ENCODE measurements around the gene CELSR1.

The CELSR1 gene

DNA sequence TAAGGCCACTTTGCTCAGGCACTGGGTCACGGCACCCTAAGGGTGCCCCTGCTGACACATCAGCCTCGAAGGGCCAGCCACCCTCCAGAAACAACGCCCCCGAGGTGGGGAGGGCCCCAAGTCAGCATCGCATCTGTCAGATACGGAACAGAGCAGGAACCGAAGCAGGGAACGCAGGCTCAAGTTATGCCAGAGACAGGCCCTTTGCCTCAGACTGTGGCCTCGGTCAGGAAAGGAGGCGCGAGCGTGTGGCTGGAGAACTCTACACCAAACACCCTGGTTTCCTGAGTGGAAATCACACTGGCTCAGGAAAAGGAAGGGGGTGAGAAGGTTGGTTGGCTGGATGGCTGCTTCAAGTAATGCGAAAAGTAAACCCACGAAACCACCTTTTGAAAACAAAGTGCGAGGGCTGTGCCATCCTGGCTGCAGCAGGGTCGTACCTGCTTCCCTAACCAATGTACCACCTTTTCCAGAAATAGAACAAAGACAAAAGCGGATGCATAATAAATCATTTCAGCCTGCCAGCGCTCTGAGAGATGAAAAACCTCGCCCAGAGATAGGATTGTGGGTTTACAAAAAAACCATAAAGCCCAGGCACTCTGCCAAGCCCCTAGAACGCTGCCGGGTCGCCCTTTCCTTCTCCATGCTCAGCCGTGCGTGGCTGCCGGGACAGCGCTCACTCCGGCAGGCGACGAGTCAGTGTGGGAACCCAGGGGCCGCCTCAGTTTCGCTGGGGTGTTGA lies 163.3 kb downstream of the CELSR1 start:
- no peak for FAIRE-seq

DNA sequence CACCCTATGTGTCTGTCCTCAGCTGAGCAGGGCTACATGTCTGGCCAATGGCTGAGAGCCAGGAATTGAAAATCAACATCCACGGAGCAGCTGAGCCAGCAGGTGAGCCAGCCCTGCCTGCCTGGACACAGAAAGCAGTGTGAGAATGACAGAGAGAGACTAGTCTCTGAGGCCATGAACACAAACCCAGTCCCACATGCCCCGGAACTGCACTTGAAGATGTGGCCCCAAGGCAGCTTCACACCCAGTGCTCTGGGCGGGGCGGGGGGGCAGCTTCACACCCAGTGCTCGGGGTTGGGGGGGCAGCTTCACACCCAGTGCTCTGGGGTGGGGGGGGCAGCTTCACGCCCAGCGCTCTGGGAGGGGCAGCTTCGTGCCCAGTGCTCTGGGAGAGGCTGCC lies 164.3 kb downstream of the CELSR1 start:
- FAIRE-seq, result no peak

DNA sequence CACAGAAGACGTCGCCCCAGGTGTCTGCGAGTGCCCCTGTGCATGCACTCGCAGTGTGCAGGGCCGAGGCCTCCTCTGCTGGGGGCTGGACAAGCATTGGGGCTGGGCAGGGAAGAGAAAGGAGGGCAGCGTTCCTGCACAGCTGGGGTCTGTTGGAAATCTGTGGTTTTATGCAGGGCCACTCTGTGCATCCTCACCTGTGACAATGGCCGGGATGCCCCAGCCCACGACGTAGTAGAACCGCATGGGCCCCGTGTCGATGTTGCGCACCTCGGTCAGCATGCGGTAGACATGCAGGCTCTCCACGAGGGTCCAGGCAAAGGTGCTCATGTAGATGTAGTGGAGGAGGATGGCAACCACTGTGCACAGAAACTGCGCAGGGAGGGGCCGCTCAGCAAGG lies 164.7 kb downstream of the CELSR1 start:
- no peak for FAIRE-seq

DNA sequence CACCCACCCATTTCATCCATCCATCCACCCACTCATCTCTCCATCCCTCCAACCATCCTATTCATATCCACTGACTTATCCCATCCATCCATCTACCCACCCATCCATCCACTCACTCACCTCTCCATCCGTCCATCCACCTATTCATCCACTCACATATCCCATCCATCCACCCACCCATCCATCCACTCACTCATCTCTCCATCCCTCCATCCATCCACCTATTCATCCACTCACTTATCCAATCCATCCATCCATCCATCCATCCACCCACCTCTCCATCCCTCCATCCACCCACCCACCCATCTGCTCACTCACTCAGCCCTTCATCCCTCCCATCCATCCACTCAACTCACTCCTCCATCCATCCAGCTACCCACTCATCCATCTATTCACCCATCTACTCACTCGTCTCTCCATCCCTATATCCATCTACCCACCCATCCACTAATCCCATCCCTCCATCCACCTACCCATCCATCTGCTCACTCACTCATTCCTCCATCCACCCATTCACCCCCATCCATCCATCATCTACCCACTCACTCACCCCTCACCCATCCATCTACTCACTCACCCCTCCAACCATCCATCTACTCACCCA lies 165.7 kb downstream of the CELSR1 start:
- FAIRE-seq, result no peak

DNA sequence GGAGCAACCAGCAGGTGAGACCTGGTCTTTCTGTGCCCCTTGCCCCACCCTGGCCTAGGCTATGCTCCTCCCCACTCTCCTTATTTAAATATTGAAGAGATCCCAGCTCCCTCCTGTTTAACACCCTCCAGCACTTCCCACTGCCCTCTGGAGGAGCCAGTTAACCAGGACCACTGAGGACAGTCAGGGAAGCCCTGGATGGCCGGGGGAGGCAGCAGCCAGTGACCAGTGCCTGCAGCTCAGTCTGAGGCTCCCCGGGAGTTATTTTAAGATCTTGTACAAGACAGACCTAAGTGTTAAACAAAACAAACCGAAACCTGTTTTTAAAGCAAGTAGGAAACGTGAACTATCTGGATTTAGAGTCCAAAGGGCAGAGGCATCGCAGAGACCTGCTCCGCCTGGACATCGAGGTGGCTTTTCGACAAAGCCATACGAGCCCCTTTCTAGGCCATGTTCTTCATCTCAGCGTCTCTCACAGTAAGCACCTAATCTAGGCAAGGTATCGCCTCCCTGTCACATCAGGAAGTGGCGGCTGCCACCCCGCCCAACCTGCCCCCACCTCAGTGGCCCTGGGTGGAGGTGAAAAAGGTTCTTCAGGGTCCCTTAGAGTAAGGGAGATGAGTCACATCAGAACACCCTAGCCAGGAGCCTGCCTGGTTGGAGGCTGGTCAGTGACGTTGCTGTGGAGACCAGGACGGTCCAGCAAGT lies 166.7 kb downstream of the CELSR1 start:
- no peak for FAIRE-seq

DNA sequence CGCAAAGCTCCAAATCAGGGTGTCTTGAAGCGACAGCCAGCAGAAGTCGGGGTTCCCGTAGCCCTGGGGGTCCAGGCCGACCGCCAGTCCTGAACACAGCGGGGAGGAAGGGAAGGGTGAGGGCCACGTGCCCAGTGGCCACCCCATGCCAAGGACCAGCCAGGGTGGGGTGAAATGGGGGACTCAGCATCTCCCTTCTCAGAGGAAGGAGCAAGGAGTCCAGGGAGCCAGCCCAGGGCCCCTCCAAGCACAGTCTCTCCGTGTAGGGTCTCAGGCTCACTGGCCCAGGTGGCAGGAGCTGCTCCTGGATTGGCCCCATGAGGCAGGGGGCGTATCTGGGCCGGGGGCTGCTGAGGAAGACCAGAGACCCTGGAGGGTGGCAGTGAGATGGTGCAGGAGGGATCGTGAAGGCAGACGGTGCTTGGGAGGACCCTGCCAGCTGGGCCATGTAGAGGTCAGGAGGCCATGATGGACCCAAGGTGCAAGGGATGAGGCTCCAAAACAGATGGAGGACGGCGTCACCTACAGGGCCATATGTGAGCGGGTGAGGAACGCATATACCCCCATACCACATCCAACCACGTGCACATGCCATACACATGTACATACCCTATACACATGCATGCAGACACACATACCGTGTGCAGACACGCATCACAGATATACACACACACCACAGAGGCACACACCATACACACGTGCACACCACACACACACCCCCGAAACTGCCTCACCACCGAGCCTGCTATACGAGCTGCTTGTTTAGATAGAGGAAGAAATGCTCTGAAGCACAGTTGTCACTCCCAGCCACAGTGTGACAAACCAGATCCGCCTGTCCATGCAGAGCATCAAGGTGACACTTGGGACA lies 167.5 kb downstream of the CELSR1 start:
- FAIRE-seq, result no peak

DNA sequence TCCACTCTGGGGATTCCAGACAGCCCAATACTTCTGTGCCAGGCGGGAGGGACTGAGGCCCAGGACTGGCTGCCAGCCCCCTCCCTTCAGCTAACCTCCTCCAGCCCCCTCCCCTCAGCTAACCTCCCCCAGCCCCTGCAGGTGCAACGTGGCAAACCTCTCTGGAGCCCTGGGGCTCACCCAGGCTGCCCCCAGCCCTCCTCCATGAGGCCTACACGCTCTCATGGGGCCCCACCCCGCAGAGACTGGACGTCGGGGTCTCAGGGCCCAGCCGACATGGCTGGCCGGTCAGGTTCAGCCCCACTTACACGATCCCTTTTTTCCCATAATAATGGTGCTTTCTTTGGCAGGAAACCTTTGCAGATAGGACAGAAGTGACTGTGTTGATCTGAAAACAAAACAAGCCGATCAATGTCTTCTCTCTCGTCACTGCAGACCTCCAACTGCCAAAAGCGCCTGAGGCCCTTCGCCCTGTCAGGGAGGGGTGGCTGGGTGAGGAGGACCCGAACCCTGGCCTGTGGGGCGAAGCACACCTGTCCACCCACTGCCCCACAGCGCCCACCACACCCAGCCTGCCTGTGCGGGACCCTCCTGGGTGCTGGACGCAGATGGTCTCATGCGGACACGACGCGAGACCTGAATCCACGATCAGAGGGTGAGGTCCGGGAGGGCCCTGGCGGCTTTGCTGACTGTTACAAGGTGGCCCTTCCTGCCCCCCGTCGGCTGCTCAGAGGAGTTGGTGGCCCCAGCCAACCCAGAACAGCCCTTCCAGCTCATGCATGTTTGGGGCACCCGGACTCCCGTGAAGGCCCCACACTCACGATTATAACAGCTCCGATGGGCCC lies 168.3 kb downstream of the CELSR1 start:
- no peak for FAIRE-seq

DNA sequence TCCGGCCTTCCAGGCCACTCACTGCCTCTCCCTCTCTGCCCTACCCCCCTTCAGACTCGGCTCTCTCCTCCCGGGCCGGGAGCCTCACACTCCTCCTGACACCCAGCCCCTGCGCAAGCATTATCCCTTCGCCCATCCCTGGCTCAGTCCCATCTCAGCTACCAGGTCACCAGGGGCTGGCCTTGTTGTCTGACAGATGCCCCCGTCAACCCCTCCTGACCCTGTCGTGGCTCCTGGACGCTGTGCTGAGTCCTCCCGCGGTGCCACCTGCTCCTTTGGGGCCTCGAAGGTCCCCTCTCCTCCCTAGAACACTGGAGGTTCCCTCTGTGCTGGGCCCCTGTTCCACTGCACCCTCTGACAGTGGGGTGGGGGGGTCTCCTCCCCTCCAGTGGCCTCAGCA lies 169.0 kb downstream of the CELSR1 start:
- FAIRE-seq, result no peak

DNA sequence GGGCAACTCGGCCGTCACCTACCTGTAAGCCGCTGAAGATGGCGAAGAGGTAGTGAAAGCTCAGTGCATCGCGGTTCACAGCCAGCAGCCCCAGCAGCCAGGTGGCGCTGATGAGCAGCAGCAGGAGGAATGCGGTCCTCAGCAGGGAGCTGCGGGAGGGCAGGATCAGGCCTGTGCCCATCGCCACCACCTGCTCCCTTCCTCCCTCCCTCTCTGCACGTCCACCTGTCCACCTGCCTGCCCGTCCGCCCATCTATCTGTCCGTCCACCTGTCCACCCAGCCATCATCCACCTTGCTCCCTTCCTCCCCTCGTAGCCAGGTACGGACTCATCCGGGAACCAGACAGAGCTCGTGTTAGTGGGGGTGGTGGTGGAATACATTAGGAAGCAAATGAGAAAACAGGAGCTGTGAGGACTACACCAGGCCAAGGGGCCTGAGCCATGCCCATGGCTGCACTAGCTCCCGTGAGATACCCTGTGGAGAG lies 169.7 kb downstream of the CELSR1 start:
- no peak for FAIRE-seq

DNA sequence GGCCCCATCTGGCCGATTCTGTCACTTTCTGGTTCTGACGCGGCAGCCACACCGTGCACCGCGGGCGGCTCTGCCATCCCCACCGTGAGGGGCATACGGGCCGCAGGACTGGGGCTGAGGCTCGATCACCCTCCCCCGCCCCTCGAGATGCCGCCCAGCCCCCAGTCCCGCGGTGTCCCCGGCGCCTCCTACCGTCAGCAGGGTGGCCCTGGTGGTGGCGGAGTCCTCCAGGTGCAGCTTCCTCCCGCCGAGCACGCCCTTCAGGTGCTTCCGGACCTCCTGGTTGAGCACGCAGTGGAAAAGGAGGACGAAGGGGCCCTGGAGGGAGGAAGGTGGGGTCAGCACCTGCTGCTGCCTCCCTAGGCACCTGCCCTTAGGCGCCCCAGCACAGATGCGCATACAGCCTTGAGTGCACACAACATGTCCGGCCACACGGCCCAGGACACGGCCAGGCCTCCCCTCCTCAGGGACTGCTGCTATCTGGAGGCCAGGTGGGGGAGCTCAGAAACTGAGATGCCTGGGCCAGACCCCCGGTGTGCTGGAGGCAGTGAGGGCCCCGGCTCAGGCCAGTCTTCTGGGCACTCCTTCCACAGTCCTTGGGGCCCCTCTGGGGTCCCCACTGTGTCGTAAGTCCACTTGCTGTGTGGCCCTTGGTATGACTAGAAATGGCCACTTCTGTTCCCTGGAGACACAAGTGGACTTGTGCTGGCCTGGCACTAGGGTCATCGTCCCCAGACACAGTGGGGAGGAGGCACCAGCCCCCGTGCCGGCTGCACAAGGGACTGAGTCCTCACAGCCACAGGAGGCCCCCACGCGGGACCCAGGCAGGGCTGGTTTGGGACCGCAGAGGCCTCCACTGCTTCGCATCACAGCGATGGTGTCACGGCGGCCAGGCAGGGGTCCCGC lies 170.4 kb downstream of the CELSR1 start:
- FAIRE-seq, result no peak

DNA sequence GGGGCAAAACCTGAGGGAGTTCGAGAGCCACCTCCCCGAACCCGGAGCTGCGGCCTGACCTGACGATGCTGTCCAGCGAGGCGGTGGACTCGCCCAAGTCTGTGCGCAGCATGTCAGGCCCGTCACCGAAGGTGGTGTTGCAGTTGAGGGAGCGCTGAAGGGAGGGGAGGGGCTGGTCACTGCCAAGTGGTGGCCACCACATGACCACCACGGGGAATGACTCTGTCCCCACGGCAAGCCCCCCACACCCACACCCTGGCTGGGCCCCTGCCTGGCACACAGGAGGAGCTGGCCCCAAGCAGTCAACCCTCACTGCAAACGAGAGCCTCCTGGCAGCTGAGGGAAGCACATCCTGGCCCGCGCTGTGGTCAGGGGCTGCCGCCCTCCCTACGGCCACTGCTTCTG lies 171.1 kb downstream of the CELSR1 start:
- no peak for FAIRE-seq

DNA sequence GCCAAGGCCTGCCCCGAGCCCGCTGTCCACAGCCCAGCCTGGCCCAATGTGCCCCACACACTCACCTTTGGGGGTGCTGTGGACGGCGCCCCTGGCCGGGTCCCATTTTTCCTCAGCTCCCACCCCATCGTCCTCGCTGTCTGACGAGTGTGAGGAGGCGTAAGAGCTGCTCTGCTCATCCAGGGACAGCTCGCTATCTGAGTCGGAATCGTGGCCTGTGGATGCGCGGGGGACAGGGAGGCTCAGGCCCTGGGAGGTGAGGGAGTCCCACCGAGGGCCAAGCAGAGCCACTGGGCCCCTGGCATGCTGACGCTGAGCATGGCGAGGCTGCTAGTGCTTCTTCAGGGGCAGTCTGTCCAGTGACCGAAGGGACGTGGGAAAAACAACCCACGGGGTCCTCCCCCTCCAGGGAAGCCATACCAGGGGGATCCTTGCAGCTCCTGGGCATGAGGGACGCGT lies 172.2 kb downstream of the CELSR1 start:
- FAIRE-seq, result no peak

DNA sequence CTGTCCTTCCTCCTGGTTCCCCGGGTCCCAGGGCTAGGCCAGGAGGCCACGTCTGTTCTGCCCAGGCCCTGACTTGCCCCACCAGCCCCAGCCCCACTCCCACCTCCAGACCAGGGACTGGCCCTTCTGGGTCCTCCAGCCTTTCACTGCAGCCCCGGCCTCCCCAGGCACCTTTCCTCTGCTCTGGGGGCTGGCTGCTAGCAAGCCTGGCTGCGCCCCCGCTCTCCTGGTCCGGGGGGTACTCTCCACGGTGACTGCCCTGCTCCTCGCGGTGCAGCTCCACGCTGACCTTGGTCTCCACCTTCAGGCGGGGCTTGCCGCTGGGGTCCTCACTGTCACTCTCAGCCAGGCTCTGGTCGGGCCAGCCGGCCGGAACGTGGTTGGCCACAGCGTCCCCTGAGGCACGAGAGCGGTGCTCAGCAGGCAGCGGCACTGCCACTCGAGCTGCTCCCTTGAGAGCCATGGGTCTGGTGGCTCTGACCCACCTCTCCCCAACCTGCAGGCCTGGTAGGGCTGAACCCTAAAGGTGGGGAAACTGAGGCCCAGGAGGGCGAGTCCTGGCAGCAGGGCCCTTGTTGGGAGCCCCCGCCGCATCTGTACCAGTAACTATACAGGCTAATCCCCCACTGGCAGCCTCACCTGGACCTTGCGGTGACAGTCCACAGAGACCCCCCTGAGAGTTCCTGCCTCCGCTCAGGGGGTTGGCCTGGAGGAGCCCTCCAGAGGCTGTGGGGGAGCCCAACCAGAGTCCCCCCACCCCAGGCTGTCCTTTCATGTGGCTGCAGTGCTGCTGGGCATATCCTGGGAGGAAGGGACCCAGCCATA lies 172.9 kb downstream of the CELSR1 start:
- no peak for FAIRE-seq

DNA sequence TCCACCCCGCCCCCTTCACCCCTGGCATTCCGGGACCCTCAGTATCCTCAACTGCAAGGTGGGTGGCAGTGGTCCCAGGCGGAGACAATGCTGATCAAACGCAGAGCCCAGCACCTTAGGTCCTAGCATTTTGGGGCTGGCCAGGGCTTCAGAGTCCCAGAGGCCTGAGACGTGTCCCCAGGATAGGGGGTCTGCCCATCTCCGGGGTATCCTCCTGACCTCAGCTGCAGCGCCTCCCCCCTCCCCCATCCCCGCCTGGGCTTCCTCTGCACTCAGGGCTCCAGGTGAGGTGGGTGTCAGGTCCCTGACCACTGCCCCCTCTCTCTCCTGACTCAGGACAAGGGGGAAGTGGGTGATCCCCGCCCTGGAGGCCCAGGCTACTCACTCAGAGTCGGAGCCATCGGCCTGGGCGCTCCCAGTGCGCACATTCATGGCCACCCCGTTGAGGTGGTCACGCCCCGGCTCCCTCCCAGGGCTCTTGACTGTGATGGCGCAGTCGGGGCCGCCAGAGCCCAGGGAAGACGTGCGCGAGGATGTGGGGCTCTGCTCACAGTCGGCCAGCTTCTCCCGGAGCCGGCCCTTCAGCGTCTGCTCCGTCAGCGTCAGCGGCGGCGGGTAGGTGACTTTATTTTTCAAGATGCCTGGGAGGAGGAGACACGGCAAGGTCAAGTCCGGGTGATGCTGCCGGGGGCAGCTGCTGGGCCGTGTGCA lies 173.7 kb downstream of the CELSR1 start:
- no peak for FAIRE-seq

DNA sequence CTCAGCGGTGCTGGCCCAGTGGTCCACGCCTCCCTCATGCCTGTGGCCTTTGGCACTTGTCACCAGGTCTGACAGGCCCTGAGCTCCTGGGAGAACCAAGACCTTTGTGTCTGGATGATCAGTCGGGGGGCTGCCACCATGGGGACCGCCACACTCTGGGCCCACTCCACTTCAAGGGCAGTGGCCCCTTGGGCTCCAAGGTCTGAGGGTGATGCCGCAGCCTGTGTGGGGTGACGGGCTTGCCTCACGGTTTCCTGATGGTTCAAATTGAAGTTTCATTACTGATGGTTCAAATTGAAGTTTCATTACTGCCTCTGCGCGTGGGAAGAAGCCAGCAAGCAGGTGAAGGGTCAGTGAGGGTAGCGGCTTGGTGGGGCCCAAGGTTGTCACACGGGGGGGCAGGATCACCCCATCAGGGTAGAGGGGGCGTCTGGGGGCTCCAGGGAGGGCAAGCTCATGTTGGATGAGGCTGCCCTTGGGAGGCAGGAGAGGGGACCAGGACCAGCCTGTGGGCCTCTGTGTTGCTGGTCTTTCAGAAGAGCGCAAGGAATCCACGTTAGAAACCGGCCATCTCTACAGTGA lies 174.4 kb downstream of the CELSR1 start:
- FAIRE-seq, result no peak

DNA sequence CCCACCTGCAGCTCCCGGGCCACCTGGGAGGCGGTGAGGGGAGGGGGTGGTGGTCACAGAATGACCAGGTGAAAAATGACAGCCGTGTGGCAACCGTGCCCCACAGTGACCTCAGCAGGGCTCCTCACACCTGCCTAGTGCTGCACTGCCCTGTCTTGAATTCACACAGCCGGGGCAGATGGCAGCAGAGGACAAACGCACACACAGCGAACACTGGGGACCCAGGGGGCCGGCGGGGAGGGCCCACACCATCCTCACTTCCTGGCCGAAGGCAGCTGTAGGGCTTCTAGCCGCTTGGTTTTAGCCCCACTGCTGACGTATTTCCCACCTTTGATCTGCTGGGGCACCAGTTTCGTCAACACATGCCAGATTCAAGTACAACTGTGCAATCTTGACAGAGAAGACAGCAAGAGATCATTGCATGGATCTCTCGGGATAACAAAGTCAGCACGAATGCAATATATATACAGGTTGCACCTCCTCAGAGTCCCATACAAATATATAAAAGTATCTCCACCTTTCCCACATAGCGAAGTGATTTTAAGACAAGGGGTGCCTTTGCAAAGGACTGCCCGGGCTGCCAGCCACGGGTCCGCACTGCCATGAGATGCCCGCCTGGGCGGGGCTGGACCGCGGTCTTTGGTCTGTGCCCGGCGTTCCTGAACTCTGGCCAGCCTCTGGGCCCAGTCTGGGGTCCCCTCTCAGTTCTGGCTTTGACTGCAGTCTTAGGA lies 175.1 kb downstream of the CELSR1 start:
- no peak for FAIRE-seq

DNA sequence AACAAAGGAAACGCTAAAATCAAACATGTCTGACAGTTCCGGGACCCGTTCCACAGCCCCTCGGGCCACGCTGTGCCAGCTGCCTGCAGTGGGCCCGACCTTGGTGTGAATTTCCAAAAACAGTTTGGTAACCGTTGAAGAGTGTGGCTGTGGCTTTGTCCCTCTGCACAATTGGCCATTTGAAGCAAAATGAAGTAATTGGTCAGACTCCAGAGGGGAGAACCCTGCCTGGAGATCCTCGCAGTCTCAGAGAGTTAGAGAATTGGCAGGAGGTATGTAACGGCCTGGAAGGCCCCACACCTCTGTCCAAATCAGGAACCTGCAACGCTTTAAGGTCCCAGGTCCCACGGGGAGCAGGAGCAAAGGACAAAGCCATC lies 175.6 kb downstream of the CELSR1 start:
- FAIRE-seq, result no peak

DNA sequence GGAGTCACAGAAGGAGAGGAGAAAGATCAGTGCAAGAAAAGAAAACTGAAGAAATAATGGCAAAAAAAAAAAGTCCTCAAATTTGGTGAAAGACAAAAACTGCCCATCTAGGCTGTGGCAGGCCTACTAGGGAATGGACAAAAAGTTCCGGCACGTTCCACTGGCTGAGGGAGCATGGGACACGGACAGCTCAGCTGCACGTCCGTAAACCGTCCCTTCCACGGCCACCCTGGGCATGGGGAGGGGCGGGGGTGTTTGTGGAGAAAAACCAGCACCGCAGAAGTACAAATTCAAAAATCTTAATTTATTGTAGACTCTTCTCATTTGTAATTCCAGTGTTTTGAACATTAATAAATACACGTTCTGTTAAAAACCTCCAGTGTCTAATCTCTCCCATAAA lies 176.5 kb downstream of the CELSR1 start:
- no peak for FAIRE-seq

Data from A204.1 (cell line).